HL-60 (cell line): ENCODE data around the gene CLOCK.

ENCODE experiments used
- DNase-seq, 2 experiments: peaks; one replicate each; pipeline ENCODE4 v3.0.0-alpha.2; 2010 to 2020; ENCODE audit warnings: low read depth in 1 of 2, low spot score in 1 of 2
- H3K27ac ChIP-seq: fragments of 250-450 bp; sonication (Bioruptor Pico); replicated peaks from 2 replicates; pipeline ENCODE4 v1.5.1; 2020; ENCODE audit warnings: mild to moderate bottlenecking, moderate library complexity
- H3K27me3 ChIP-seq: fragments of 250-450 bp; sonication (Bioruptor Pico); 2 replicates; pipeline ENCODE4 v1.5.1; 2021; ENCODE audit warnings: mild to moderate bottlenecking, moderate library complexity; ENCODE audit not compliant: insufficient read depth, poor library complexity, severe bottlenecking
- H3K4me3 ChIP-seq: replicated peaks from 2 replicates; pipeline ENCODE4 v1.5.1; 2011; ENCODE audit warnings: mild to moderate bottlenecking, control low read depth, low read length; ENCODE audit not compliant: insufficient read depth
- CTCF ChIP-seq: IDR thresholded peaks from one replicate; pipeline ENCODE4 v1.5.1; 2011; ENCODE audit warnings: low read length, control low read depth, inconsistent platforms; ENCODE audit not compliant: insufficient read depth
- GABPA ChIP-seq: IDR thresholded peaks from 2 replicates; pipeline ENCODE4 v1.6.1; 2012; ENCODE audit warnings: low read depth
- POLR2AphosphoS5 ChIP-seq: IDR thresholded peaks from 2 replicates; pipeline ENCODE4 v1.6.1; 2012; ENCODE audit warnings: low read depth
- SPI1 ChIP-seq: IDR thresholded peaks from 2 replicates; pipeline ENCODE4 v1.6.1; 2012; ENCODE audit warnings: low read depth, mild to moderate bottlenecking, borderline replicate concordance
- TF ChIP-seq, protein P1 (sequence below): IDR thresholded peaks from 2 replicates; pipeline ENCODE4 v1.6.1; 2012; ENCODE audit warnings: low read depth; ENCODE audit not compliant: insufficient replicate concordance

The CLOCK gene

GRCh38 chr4:55438314-55438713 is 108.4 kb downstream of the CLOCK start:
- Histone ChIP-seq H3K4me3 (no peak overlapping the region), H3K27me3 (no peaks in the 10 kb centered on the region), H3K27ac (no peak overlapping the region)
- TF ChIP-seq, protein P1, sequence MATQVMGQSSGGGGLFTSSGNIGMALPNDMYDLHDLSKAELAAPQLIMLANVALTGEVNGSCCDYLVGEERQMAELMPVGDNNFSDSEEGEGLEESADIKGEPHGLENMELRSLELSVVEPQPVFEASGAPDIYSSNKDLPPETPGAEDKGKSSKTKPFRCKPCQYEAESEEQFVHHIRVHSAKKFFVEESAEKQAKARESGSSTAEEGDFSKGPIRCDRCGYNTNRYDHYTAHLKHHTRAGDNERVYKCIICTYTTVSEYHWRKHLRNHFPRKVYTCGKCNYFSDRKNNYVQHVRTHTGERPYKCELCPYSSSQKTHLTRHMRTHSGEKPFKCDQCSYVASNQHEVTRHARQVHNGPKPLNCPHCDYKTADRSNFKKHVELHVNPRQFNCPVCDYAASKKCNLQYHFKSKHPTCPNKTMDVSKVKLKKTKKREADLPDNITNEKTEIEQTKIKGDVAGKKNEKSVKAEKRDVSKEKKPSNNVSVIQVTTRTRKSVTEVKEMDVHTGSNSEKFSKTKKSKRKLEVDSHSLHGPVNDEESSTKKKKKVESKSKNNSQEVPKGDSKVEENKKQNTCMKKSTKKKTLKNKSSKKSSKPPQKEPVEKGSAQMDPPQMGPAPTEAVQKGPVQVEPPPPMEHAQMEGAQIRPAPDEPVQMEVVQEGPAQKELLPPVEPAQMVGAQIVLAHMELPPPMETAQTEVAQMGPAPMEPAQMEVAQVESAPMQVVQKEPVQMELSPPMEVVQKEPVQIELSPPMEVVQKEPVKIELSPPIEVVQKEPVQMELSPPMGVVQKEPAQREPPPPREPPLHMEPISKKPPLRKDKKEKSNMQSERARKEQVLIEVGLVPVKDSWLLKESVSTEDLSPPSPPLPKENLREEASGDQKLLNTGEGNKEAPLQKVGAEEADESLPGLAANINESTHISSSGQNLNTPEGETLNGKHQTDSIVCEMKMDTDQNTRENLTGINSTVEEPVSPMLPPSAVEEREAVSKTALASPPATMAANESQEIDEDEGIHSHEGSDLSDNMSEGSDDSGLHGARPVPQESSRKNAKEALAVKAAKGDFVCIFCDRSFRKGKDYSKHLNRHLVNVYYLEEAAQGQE = no peak
- TF ChIP-seq GABPA (no peak), SPI1 (no peak)
- DNase-seq = no peak

GRCh38 chr4:55437823-55438222 is 108.9 kb downstream of the CLOCK start:
- no peak for DNase-seq
- Histone ChIP-seq H3K4me3 (no peak overlapping the region), H3K27me3 (no peaks in the 10 kb centered on the region), H3K27ac (no peak overlapping the region)
- TF ChIP-seq GABPA (no peak), CTCF (no peak), SPI1 (no peak), POLR2AphosphoS5 (no peak)
- TF ChIP-seq, protein P1 = no peak

GRCh38 chr4:55437356-55437796 is 109.3 kb downstream of the CLOCK start:
- no peak for DNase-seq
- TF ChIP-seq CTCF (no peak), POLR2AphosphoS5 (no peak), SPI1 (no peak), GABPA (no peak)
- TF ChIP-seq, protein P1 = no peak
- H3K27ac ChIP-seq = no peak overlapping the region

More at GRCh38 chr4:55437356-55437796, 109.3 kb downstream of the CLOCK start:
- no peaks in the 10 kb centered on the region for H3K27me3 ChIP-seq
- H3K4me3 ChIP-seq = no peak overlapping the region
